ENCODE measurements around the gene WWP2. TPM values are rescaled to one million over a fixed set of nuclear protein-coding genes. Genes with fewer than 3 reads are reported as not detected.

The WWP2 gene
- polyA plus RNA-seq, 1 donor (not counting 4 experiments of a cell fraction or from before 2014, with no cell fraction given) = 6.9 TPM

GRCh38 chr16:69929480-69929879, 167.3 kb downstream of the WWP2 start:
- dilution Hi-C loops (cut with MboI; ENCODE audit: extremely low pct_ligation_motif_present, low sequenced_read_pairs) = no loop called here
- peaks cover 9 to 12% of the 10 kb centered on the region in 2 experiments for H3K36me3 ChIP-seq (ENCODE audit: control insufficient read depth in 2 of 2, extremely low read depth in 1 of 2, insufficient read depth in 2 of 2, low read length in 2 of 2)
- no peak overlapping the region for H3K9ac ChIP-seq (ENCODE audit: control insufficient read depth, extremely low read depth, insufficient read depth, low read length)
- no peak overlapping the region for H3K27ac ChIP-seq (ENCODE audit: control insufficient read depth, insufficient read depth, low read length)
- no peaks in the 10 kb centered on the region for H3K9me3 ChIP-seq (ENCODE audit: control insufficient read depth, low read depth, low read length)
- no peak overlapping the region for H3K4me2 ChIP-seq (ENCODE audit: control insufficient read depth, extremely low read depth, insufficient read depth, low read depth, low read length)
- H3K27me3 ChIP-seq (ENCODE audit: control insufficient read depth, extremely low read depth, insufficient read depth, low read length) = no peaks in the 10 kb centered on the region
- peaks cover 3% of the 10 kb centered on the region for H4K20me1 ChIP-seq (ENCODE audit: control insufficient read depth, extremely low read depth, insufficient read depth, low read length)
- DNase-seq (ENCODE audit: low read depth, low spot score) (no peak), FAIRE-seq (no peak)
- H3K79me2 ChIP-seq (ENCODE audit: control insufficient read depth, insufficient read depth, low read length) = no peaks in the 10 kb centered on the region
- TF ChIP-seq, protein P1, sequence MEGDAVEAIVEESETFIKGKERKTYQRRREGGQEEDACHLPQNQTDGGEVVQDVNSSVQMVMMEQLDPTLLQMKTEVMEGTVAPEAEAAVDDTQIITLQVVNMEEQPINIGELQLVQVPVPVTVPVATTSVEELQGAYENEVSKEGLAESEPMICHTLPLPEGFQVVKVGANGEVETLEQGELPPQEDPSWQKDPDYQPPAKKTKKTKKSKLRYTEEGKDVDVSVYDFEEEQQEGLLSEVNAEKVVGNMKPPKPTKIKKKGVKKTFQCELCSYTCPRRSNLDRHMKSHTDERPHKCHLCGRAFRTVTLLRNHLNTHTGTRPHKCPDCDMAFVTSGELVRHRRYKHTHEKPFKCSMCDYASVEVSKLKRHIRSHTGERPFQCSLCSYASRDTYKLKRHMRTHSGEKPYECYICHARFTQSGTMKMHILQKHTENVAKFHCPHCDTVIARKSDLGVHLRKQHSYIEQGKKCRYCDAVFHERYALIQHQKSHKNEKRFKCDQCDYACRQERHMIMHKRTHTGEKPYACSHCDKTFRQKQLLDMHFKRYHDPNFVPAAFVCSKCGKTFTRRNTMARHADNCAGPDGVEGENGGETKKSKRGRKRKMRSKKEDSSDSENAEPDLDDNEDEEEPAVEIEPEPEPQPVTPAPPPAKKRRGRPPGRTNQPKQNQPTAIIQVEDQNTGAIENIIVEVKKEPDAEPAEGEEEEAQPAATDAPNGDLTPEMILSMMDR (optimal IDR thresholded peaks at IDR 0.05 in 1 of 3, IDR thresholded peaks at IDR 0.05 in 1 of 3, conservative IDR thresholded peaks at IDR 0.05 in 1 of 3; ENCODE audit: extremely low read depth in 1 of 3, insufficient read depth in 2 of 3, low read length in 3 of 3) = no peak
- no peak overlapping the region for H3K4me3 ChIP-seq (ENCODE audit: control insufficient read depth in 2 of 3, extremely low read depth in 1 of 3, insufficient read depth in 2 of 3, low read depth in 1 of 3, low read length in 3 of 3)
- H2AFZ ChIP-seq (ENCODE audit: control insufficient read depth, low read length) = no peak overlapping the region
- H3K9me1 ChIP-seq (ENCODE audit: control insufficient read depth, extremely low read depth, insufficient read depth, low read length) = no peaks in the 10 kb centered on the region
- H3K4me1 ChIP-seq (ENCODE audit: control insufficient read depth, extremely low read depth, insufficient read depth, low read length) = no peaks in the 10 kb centered on the region

DNA sequence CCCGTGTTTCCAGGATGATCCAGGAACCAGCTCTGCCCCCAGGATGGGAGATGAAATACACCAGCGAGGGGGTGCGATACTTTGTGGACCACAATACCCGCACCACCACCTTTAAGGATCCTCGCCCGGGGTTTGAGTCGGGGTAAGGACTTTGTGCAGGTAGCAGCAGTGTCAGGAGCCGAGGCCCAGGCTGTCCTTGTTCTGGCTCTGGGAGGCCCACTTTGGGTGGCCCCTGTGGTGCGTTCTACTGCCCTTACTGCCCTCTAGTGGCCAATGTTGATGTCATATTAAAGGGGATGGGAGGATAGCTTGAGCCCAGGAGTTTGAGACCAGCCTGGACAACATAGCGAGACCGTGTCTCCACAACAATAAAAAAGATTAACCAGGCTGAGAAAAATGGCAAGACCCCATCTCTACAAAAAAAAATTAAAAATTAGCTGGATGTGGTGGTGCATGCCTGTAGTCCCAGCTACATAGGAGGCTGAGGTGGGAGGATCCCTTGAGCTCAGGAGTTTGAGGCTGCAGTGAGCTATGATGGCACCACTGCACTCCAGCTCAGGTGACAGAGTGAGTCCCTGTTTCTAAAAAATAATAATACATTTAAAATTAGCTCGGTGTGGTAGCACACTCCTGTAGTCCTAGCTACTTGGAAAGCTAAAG, 168.1 kb downstream of the WWP2 start:
- Histone ChIP-seq H3K4me2 (ENCODE audit: control insufficient read depth, extremely low read depth, insufficient read depth, low read depth, low read length) (no peak overlapping the region), H3K36me3 (ENCODE audit: control insufficient read depth in 2 of 2, extremely low read depth in 1 of 2, insufficient read depth in 2 of 2, low read length in 2 of 2) (peaks cover 9 to 17% of the 10 kb centered on the region in 2 experiments), H3K79me2 (ENCODE audit: control insufficient read depth, insufficient read depth, low read length) (no peaks in the 10 kb centered on the region), H3K27ac (ENCODE audit: control insufficient read depth, insufficient read depth, low read length) (no peak overlapping the region), H3K9me3 (ENCODE audit: control insufficient read depth, low read depth, low read length) (no peaks in the 10 kb centered on the region), H4K20me1 (ENCODE audit: control insufficient read depth, extremely low read depth, insufficient read depth, low read length) (peaks cover 3% of the 10 kb centered on the region), H3K9ac (ENCODE audit: control insufficient read depth, extremely low read depth, insufficient read depth, low read length) (no peak overlapping the region), H3K27me3 (ENCODE audit: control insufficient read depth, extremely low read depth, insufficient read depth, low read length) (no peaks in the 10 kb centered on the region), H3K4me3 (ENCODE audit: control insufficient read depth in 2 of 3, extremely low read depth in 1 of 3, insufficient read depth in 2 of 3, low read depth in 1 of 3, low read length in 3 of 3) (no peak overlapping the region), H3K9me1 (ENCODE audit: control insufficient read depth, extremely low read depth, insufficient read depth, low read length) (no peaks in the 10 kb centered on the region), H3K4me1 (ENCODE audit: control insufficient read depth, extremely low read depth, insufficient read depth, low read length) (no peaks in the 10 kb centered on the region), H2AFZ (ENCODE audit: control insufficient read depth, low read length) (no peak overlapping the region)
- no peak for FAIRE-seq
- dilution Hi-C loops (cut with MboI; ENCODE audit: extremely low pct_ligation_motif_present, low sequenced_read_pairs) = no loop called here
- DNase-seq (ENCODE audit: low read depth, low spot score) = peak; percentile 2
- TF ChIP-seq EZH2 (IDR thresholded peaks at IDR 0.05; ENCODE audit: low read length) = no peak
- TF ChIP-seq, protein P1 (optimal IDR thresholded peaks at IDR 0.05 in 1 of 3, IDR thresholded peaks at IDR 0.05 in 1 of 3, conservative IDR thresholded peaks at IDR 0.05 in 1 of 3; ENCODE audit: extremely low read depth in 1 of 3, insufficient read depth in 2 of 3, low read length in 3 of 3) = peak; percentile 64 to 72 (median 67)

Data from keratinocyte (primary cell).